PC-3 (cell line): Measurements from ENCODE around the gene TMEM62. TPM values are rescaled to one million over a fixed set of nuclear protein-coding genes. Genes with fewer than 3 reads are reported as not detected.

Experiments used
- ATAC-seq: fragments of 200-7000 bp; cut with Tn5 transposase; 2 replicates; pipeline ENCODE4 v1.9.1; 2020; ENCODE audit warnings: mild to moderate bottlenecking, moderate library complexity
- BruUV-seq: library from RNA; stranded (reverse); fragments of 400-500 nt; replicated peaks from 2 replicates; lab custom pipeline; 2021; lab: Mats Ljungman, UMichigan
- CTCF ChIA-PET: fragments of 300-600 bp; sonication (Branson Sonifier 250); formaldehyde crosslinking; loops from one replicate; lab custom pipeline; 2022; ENCODE audit warnings: antibody characterized with exemption; lab: Charles Lee
- POLR2A ChIA-PET: fragments of 300-600 bp; sonication (Branson Sonifier 250); formaldehyde crosslinking; loops from one replicate; lab custom pipeline; 2022; ENCODE audit warnings: antibody characterized with exemption; ENCODE audit not compliant: unreplicated experiment; lab: Charles Lee
- DNase-seq: peaks from one replicate; pipeline ENCODE4 v3.0.0-alpha.2; 2015
- H2AFZ ChIP-seq: fragments of 300-600 bp; sonication (generic); 2 replicates; pipeline ENCODE4 v1.6.0; 2016; ENCODE audit warnings: antibody characterized with exemption, low read length
- H3F3A ChIP-seq: fragments of 300-600 bp; sonication (generic); one replicate; pipeline ENCODE4 v1.6.0; 2017; ENCODE audit warnings: antibody characterized with exemption, low read length, control low read depth, mild to moderate bottlenecking; ENCODE audit not compliant: unreplicated experiment
- H3K27ac ChIP-seq: fragments of 300-600 bp; sonication (generic); 2 replicates; pipeline ENCODE4 v1.5.1; 2016; ENCODE audit warnings: mild to moderate bottlenecking, low read length
- H3K27me3 ChIP-seq: fragments of 300-600 bp; sonication (generic); 2 replicates; pipeline ENCODE4 v1.6.1; 2016; ENCODE audit warnings: low read length, mixed read lengths
- H3K36me3 ChIP-seq: fragments of 300-600 bp; sonication (generic); 2 replicates; pipeline ENCODE4 v1.6.1; 2016; ENCODE audit warnings: low read depth, mixed run types, low read length, mixed read lengths
- H3K4me1 ChIP-seq: fragments of 300-600 bp; sonication (generic); 2 replicates; pipeline ENCODE4 v1.5.1; 2016; ENCODE audit warnings: low read length; ENCODE audit not compliant: insufficient read depth
- H3K4me2 ChIP-seq: fragments of 300-600 bp; sonication (generic); 2 replicates; pipeline ENCODE4 v1.6.0; 2016; ENCODE audit warnings: low read length
- H3K4me3 ChIP-seq: fragments of 300-600 bp; sonication (generic); 2 replicates; pipeline ENCODE4 v1.5.1; 2016; ENCODE audit warnings: mild to moderate bottlenecking, low read length, mixed read lengths
- H3K79me2 ChIP-seq: fragments of 300-600 bp; sonication (generic); 2 replicates; pipeline ENCODE4 v1.6.1; 2017; ENCODE audit warnings: low read length, mixed read lengths
- H3K9ac ChIP-seq: fragments of 300-600 bp; sonication (generic); 2 replicates; pipeline ENCODE4 v1.6.0; 2016; ENCODE audit warnings: mild to moderate bottlenecking, low read length
- H3K9me2 ChIP-seq: fragments of 300-600 bp; sonication (generic); replicated peaks from 2 replicates; pipeline ENCODE4 v1.6.1; 2016; ENCODE audit warnings: mixed run types, low read length, mixed read lengths
- H3K9me3 ChIP-seq: fragments of 300-600 bp; sonication (generic); 2 replicates; pipeline ENCODE4 v1.6.1; 2016; ENCODE audit warnings: low read length, mixed read lengths
- H4K20me1 ChIP-seq: fragments of 300-600 bp; sonication (generic); 2 replicates; pipeline ENCODE4 v1.6.1; 2016; ENCODE audit warnings: low read length, mixed read lengths
- EZH2 ChIP-seq: fragments of 300-600 bp; sonication (generic); IDR thresholded peaks from one replicate; pipeline ENCODE4 v1.6.1; 2017; ENCODE audit warnings: antibody characterized with exemption, mild to moderate bottlenecking, low read length; ENCODE audit not compliant: unreplicated experiment
- EZH2phosphoT487 ChIP-seq: fragments of 300-600 bp; sonication (generic); IDR thresholded peaks from 2 replicates; pipeline ENCODE4 v1.6.1; 2018; ENCODE audit warnings: mild to moderate bottlenecking, antibody characterized with exemption, low read length, borderline replicate concordance
- intact Hi-C: fragments of 100-400 bp; cut with micrococcal nuclease; formaldehyde crosslinking; loops from 2 replicates; pipeline ENCODE4 v1.9.0; 2023
- total RNA-seq: library from RNA; depleted of rRNA; stranded (reverse); fragments of >200 nt; gene quantifications from 2 replicates; pipeline ENCODE4 v1.2.3, GENCODE V29; 2014
- TF ChIP-seq, protein P1 (sequence below): fragments of 300-600 bp; sonication (generic); conservative IDR thresholded peaks from 2 replicates; pipeline ENCODE4 v1.5.1; 2017; ENCODE audit warnings: antibody characterized with exemption, low read depth, mild to moderate bottlenecking, low read length

Gene TMEM62
- total RNA-seq, 1 experiment from 2014 or later, result 19.6 TPM

DNA sequence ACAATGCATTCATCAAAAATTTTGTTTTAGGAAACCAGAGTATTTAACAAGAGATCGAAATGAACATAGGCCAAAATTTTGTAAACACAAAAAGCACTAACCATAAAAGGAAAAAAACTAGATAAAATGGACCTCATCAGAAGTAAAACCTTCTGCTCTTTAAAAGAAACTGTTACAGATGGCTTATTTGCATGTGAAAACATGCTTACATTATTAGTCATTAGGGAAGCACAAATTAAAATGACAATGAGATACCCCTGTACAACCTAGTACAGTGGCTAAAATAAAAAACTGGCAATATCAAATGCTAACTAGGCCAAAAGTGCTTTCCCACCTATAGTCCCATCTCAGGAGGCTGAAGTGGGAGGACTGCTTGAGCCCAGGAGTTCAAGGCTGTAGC, 46.8 kb upstream of the TMEM62 start:
- H3K27me3 ChIP-seq, result no peaks in the 10 kb centered on the region
- TF ChIP-seq EZH2phosphoT487 (no peak), EZH2 (no peak)
- TF ChIP-seq, protein P1, sequence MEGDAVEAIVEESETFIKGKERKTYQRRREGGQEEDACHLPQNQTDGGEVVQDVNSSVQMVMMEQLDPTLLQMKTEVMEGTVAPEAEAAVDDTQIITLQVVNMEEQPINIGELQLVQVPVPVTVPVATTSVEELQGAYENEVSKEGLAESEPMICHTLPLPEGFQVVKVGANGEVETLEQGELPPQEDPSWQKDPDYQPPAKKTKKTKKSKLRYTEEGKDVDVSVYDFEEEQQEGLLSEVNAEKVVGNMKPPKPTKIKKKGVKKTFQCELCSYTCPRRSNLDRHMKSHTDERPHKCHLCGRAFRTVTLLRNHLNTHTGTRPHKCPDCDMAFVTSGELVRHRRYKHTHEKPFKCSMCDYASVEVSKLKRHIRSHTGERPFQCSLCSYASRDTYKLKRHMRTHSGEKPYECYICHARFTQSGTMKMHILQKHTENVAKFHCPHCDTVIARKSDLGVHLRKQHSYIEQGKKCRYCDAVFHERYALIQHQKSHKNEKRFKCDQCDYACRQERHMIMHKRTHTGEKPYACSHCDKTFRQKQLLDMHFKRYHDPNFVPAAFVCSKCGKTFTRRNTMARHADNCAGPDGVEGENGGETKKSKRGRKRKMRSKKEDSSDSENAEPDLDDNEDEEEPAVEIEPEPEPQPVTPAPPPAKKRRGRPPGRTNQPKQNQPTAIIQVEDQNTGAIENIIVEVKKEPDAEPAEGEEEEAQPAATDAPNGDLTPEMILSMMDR, result no peak
- DNase-seq (no peak), ATAC-seq (peak; percentile 63)
- H3K36me3 ChIP-seq, result peaks cover 21% of the 10 kb centered on the region
- H3K4me2 ChIP-seq, result no peak overlapping the region
- H4K20me1 ChIP-seq, result no peaks in the 10 kb centered on the region
- H3K4me3 ChIP-seq, result no peak overlapping the region
- CTCF ChIA-PET, result interaction anchor here (0.6 kb wide), 2 partner anchors 105 to 369 kb away, joined by 3 to 6 read pairs; no protein-coding TSS in a partner anchor
- intact Hi-C loops, result no loop called here
- H3K9ac ChIP-seq, result no peak overlapping the region
- no peaks in the 10 kb centered on the region for H3K4me1 ChIP-seq
- POLR2A ChIA-PET, result no interaction called here
- no peak overlapping the region for H3K27ac ChIP-seq
- no peaks in the 10 kb centered on the region for H3F3A ChIP-seq
- H3K79me2 ChIP-seq, result 0 out of 2 replicates have a peak, but pooled peaks cover 5% of the 10 kb centered on the region
- H3K9me3 ChIP-seq, result no peaks in the 10 kb centered on the region
- no peak overlapping the region for H2AFZ ChIP-seq
- no TSS peak for BruUV-seq
- H3K9me2 ChIP-seq, result no peaks in the 10 kb centered on the region

DNA sequence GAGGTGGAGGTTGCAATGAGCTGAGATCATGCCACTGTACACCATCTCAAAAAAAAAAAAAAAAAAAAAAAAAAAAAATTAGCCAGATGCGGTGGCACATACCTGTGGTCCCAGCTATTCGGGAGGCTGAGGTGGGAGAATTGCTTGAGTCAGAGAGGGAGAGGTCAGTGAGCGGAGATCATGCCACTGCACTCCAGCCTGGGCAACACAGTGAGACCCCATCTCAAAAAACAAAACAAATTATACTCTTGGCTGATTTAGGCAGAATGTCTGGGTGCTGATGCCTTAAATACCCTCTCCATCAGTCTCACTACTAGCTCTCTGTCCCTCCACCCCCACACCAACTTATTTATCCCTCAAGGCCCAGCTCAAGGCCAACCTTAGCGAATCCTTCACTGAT, 41.5 kb upstream of the TMEM62 start:
- Histone ChIP-seq H3K9ac (no peak overlapping the region), H2AFZ (no peak overlapping the region), H3K9me3 (no peaks in the 10 kb centered on the region), H3F3A (no peaks in the 10 kb centered on the region), H3K4me1 (peaks cover 11% of the 10 kb centered on the region), H3K4me2 (no peak overlapping the region), H3K79me2 (peaks cover 31% of the 10 kb centered on the region; the same call in 1 of the 2 replicates), H3K27ac (no peak overlapping the region), H3K27me3 (no peaks in the 10 kb centered on the region), H3K36me3 (no peaks in the 10 kb centered on the region), H3K4me3 (no peak overlapping the region), H3K9me2 (no peaks in the 10 kb centered on the region), H4K20me1 (0 out of 2 replicates have a peak, but pooled peaks cover 9% of the 10 kb centered on the region)
- ChIA-PET POLR2A (interaction anchor here (0.6 kb wide), 1 partner anchor 1445 kb away, joined by 8 read pairs; the partner anchor contains the start of gene EIF3J), CTCF (no interaction called here)
- no peak for DNase-seq
- intact Hi-C loops, result no loop called here
- TF ChIP-seq EZH2 (no peak), EZH2phosphoT487 (no peak)
- TF ChIP-seq, protein P1, result no peak
- no peak for ATAC-seq
- BruUV-seq, result no TSS peak

GRCh38 chr15:43093026-43093425, 40.4 kb upstream of the TMEM62 start:
- no peak overlapping the region for H3K9ac ChIP-seq
- H3F3A ChIP-seq, result no peaks in the 10 kb centered on the region
- ChIA-PET POLR2A (interaction anchor here (0.7 kb wide), 1 partner anchor 299 kb away, joined by 5 read pairs; no protein-coding TSS in a partner anchor), CTCF (no interaction called here)
- no peaks in the 10 kb centered on the region for H3K27me3 ChIP-seq
- peaks cover 2% of the 10 kb centered on the region for H3K36me3 ChIP-seq
- H3K9me3 ChIP-seq, result no peaks in the 10 kb centered on the region
- peaks cover 42% of the 10 kb centered on the region; the same call in 1 of the 2 replicates for H3K79me2 ChIP-seq
- no peak overlapping the region for H2AFZ ChIP-seq
- DNase-seq (no peak), ATAC-seq (no peak)
- H4K20me1 ChIP-seq, result 0 out of 2 replicates have a peak, but pooled peaks cover 9% of the 10 kb centered on the region
- BruUV-seq, result no TSS peak
- peaks cover 11% of the 10 kb centered on the region for H3K4me1 ChIP-seq
- H3K27ac ChIP-seq, result no peak overlapping the region
- TF ChIP-seq EZH2 (no peak), EZH2phosphoT487 (no peak)
- TF ChIP-seq, protein P1, result no peak
- no peak overlapping the region for H3K4me3 ChIP-seq
- intact Hi-C loops, result no loop called here
- no peak overlapping the region for H3K4me2 ChIP-seq
- H3K9me2 ChIP-seq, result no peaks in the 10 kb centered on the region
